Measurements from ENCODE around the gene CAPS.

GRCh38 chr19:5925830-5926427 is 11.9 kb downstream of the CAPS start:
- no peak for TF ChIP-seq POLR2AphosphoS5 (IDR thresholded peaks at IDR 0.05)
- no peak for TF ChIP-seq POLR2A (IDR thresholded peaks at IDR 0.05)
- TF ChIP-seq CTCF (IDR thresholded peaks at IDR 0.05), result no peak
